HepG2 (cell line): ENCODE results near the gene CAMTA1. TPM values are rescaled to one million over a fixed set of nuclear protein-coding genes. Genes with fewer than 3 reads are reported as not detected.
A peak's percentile ranks its signal among the peaks of the same experiment; 100 is the strongest.

Experiments
- HOXA9 ChIP-seq: sonication (generic); formaldehyde crosslinking; IDR thresholded peaks from 2 replicates; pipeline ENCODE4 v1.8.1; 2022; ENCODE audit warnings: missing genetic modification reagents, mild to moderate bottlenecking, moderate library complexity, borderline replicate concordance
- MXD1 ChIP-seq: sonication (generic); formaldehyde crosslinking; IDR thresholded peaks from 2 replicates; pipeline ENCODE4 v1.4.0; 2020; ENCODE audit warnings: mild to moderate bottlenecking, missing genetic modification reagents
- PHF21A ChIP-seq: sonication (generic); formaldehyde crosslinking; IDR thresholded peaks from 2 replicates; pipeline ENCODE4 v1.5.0; 2020; ENCODE audit warnings: mild to moderate bottlenecking, missing genetic modification reagents
- SKIL ChIP-seq: sonication (generic); formaldehyde crosslinking; IDR thresholded peaks from 2 replicates; pipeline ENCODE4 v1.8.0; 2022; ENCODE audit warnings: missing genetic modification reagents, mild to moderate bottlenecking, moderate library complexity, borderline replicate concordance
- SPEN ChIP-seq: sonication (generic); formaldehyde crosslinking; IDR thresholded peaks from 2 replicates; pipeline ENCODE4 v1.5.1; 2020; ENCODE audit warnings: low read depth, mild to moderate bottlenecking, missing genetic modification reagents
- ZBTB49 ChIP-seq: sonication (generic); formaldehyde crosslinking; IDR thresholded peaks from 2 replicates; pipeline ENCODE4 v1.4.0; 2020; ENCODE audit warnings: missing genetic modification reagents, borderline replicate concordance
- ZNF230 ChIP-seq: sonication (generic); formaldehyde crosslinking; IDR thresholded peaks from 2 replicates; pipeline ENCODE4 v1.4.0; 2020; ENCODE audit warnings: mild to moderate bottlenecking, missing genetic modification reagents
- ZNF280D ChIP-seq: sonication (generic); formaldehyde crosslinking; IDR thresholded peaks from 2 replicates; pipeline ENCODE4 v1.5.1; 2020; ENCODE audit warnings: mild to moderate bottlenecking, missing genetic modification reagents
- ZNF317 ChIP-seq: sonication (generic); formaldehyde crosslinking; IDR thresholded peaks from 2 replicates; pipeline ENCODE4 v1.5.0; 2020; ENCODE audit warnings: mild to moderate bottlenecking, missing genetic modification reagents
- ZNF710 ChIP-seq: sonication (generic); formaldehyde crosslinking; IDR thresholded peaks from 2 replicates; pipeline ENCODE4 v1.5.0; 2020; ENCODE audit warnings: mild to moderate bottlenecking, missing genetic modification reagents, borderline replicate concordance
- ZNF747 ChIP-seq: sonication (generic); formaldehyde crosslinking; IDR thresholded peaks from 2 replicates; pipeline ENCODE4 v1.8.1; 2023; ENCODE audit warnings: missing genetic modification reagents, mild to moderate bottlenecking, borderline replicate concordance
- polyA plus RNA-seq, 8 experiments: library from polyadenylated mRNA; depleted of rRNA in 3 of 8; stranded (reverse) in 7 of 8; unstranded in 1 of 8; fragments of >200 nt; fragmentation: Illumina TruSeq in 4 of 8; extraction: Trizol in 4 of 8; gene quantifications; 2 replicates each; pipeline versions ENCODE4 v1.2.1 to v1.2.3, GENCODE V29; 2011 to 2016; ENCODE audit warnings: low read depth in 4 of 8, missing spikeins in 1 of 8, mixed read lengths in 1 of 8; ENCODE audit not compliant: insufficient read depth in 1 of 8
- total RNA-seq, 5 experiments: library from RNA; depleted of rRNA; stranded (reverse); fragments of >200 nt; fragmentation: Illumina TruSeq; extraction: Trizol; gene quantifications; 2 replicates each; pipeline ENCODE4 v1.2.3, GENCODE V29; 2016; ENCODE audit warnings: low read depth in 1 of 5

The CAMTA1 gene
- total and polyA plus RNA-seq, 2 of the 13 experiments (the other 11 are each of a cell fraction or from before 2014, with no cell fraction given), result 25.0 to 36.4 TPM

- TF ChIP-seq ZBTB49 (CRISPR knock-in tag) (no peak), SKIL (CRISPR knock-in tag) (no peak), HOXA9 (no peak), ZNF747 (0 out of 2 replicates have a peak, but pooled peaks have one; percentile 26), ZNF317 (CRISPR knock-in tag) (no peak), ZNF280D (CRISPR knock-in tag) (no peak), MXD1 (CRISPR knock-in tag) (peak; percentile 22; the same call in 1 of the 2 replicates), PHF21A (no peak), ZNF230 (CRISPR knock-in tag) (no peak), SPEN (CRISPR knock-in tag) (peak; percentile 68), ZNF710 (CRISPR knock-in tag) (no peak)
These were observed 986.0 kb downstream of the CAMTA1 start, which contains the start of gene VAMP3 (continued) for GRCh38 chr1:7770997-7771822.
